ENCODE measurements around the gene FBN2.

FBN2 gene

GRCh38 chr5:128378632-128379031 is 159.4 kb downstream of the FBN2 start:
- CTCF ChIA-PET, result no interaction called here
- Histone ChIP-seq H3K36me3 (ENCODE audit: control insufficient read depth in 4 of 4, insufficient read depth in 4 of 4, low read length in 3 of 4) (no peaks in the 10 kb centered on the region), H3K27ac (ENCODE audit: insufficient read depth in 1 of 2, low read depth in 1 of 2, low read length in 2 of 2, poor library complexity in 1 of 2, severe bottlenecking in 2 of 2) (no peak overlapping the region), H3K27me3 (replicated peaks in 2 of 5; ENCODE audit: control insufficient read depth in 4 of 5, insufficient read depth in 5 of 5, low read length in 4 of 5) (no peaks in the 10 kb centered on the region), H3K9me3 (ENCODE audit: control extremely low read depth in 1 of 5, control insufficient read depth in 4 of 5, insufficient read depth in 2 of 5, low read depth in 1 of 5, low read length in 4 of 5) (no peaks in the 10 kb centered on the region), H3K4me3 (ENCODE audit: control insufficient read depth in 1 of 7, extremely low read depth in 1 of 7, insufficient read depth in 4 of 7, low read depth in 2 of 7, low read length in 6 of 7) (no peak overlapping the region), H3K4me1 (ENCODE audit: control extremely low read depth in 1 of 4, control insufficient read depth in 4 of 4, insufficient read depth in 4 of 4, low read length in 3 of 4) (no peaks in the 10 kb centered on the region)
- POLR2A ChIA-PET, result no interaction called here
- WGBS (ENCODE audit: insufficient coverage), result no CpG with 5 or more reads among the region's 1 CpG
- no peak for DNase-seq

DNA sequence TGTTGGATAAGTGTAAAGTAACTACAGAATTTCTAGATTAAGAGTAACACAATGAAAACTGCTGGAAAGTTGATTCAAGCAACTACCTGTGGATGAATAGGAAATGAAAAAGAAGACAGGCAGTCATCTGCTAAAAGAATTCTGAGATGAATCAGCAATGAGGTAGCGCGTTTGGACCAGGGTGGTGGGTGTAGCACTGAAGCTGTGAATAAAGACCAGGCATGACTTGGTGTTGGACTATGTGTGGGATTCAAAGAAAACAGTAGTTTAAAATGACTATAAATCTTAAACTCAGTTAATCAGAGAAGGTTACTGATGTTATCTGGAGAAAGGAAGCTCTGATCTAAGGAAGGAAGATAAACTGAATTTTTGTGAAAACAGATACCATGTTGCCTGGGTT is 159.8 kb downstream of the FBN2 start:
- Histone ChIP-seq H3K27me3 (replicated peaks in 2 of 5; ENCODE audit: control insufficient read depth in 4 of 5, insufficient read depth in 5 of 5, low read length in 4 of 5) (no peaks in the 10 kb centered on the region), H3K36me3 (ENCODE audit: control insufficient read depth in 4 of 4, insufficient read depth in 4 of 4, low read length in 3 of 4) (no peaks in the 10 kb centered on the region), H3K27ac (ENCODE audit: insufficient read depth in 1 of 2, low read depth in 1 of 2, low read length in 2 of 2, poor library complexity in 1 of 2, severe bottlenecking in 2 of 2) (no peak overlapping the region), H3K9me3 (ENCODE audit: control extremely low read depth in 1 of 5, control insufficient read depth in 4 of 5, insufficient read depth in 2 of 5, low read depth in 1 of 5, low read length in 4 of 5) (no peaks in the 10 kb centered on the region), H3K4me1 (ENCODE audit: control extremely low read depth in 1 of 4, control insufficient read depth in 4 of 4, insufficient read depth in 4 of 4, low read length in 3 of 4) (no peaks in the 10 kb centered on the region), H3K4me3 (ENCODE audit: control insufficient read depth in 1 of 7, extremely low read depth in 1 of 7, insufficient read depth in 4 of 7, low read depth in 2 of 7, low read length in 6 of 7) (no peak overlapping the region)
- POLR2A ChIA-PET, result no interaction called here
- no peak for DNase-seq
- WGBS (ENCODE audit: insufficient coverage), result 100% methylated on average over 2 of the region's 2 CpGs
- CTCF ChIA-PET, result no interaction called here

DNA sequence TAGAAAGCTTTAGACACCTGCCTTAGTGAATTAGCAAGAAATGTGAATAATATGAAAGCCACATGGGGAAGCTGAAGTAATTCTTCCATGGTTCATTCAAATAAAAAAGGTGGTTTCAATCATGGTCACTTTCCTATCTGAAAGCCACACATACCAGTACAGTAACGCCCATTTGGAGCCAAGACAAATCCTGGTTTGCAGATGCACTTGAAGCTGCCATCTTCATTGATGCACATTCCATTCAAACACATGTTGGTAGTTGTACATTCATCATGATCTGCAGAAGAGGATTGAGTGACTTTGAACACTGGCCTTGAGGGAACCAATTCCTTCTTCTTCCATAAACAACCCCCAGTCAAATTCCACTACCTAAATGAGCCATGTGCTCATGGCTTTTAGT is 161.5 kb downstream of the FBN2 start:
- Histone ChIP-seq H3K4me1 (ENCODE audit: control extremely low read depth in 1 of 4, control insufficient read depth in 4 of 4, insufficient read depth in 4 of 4, low read length in 3 of 4) (no peaks in the 10 kb centered on the region), H3K9me3 (ENCODE audit: control extremely low read depth in 1 of 5, control insufficient read depth in 4 of 5, insufficient read depth in 2 of 5, low read depth in 1 of 5, low read length in 4 of 5) (no peaks in the 10 kb centered on the region), H3K36me3 (ENCODE audit: control insufficient read depth in 4 of 4, insufficient read depth in 4 of 4, low read length in 3 of 4) (no peaks in the 10 kb centered on the region), H3K27ac (ENCODE audit: insufficient read depth in 1 of 2, low read depth in 1 of 2, low read length in 2 of 2, poor library complexity in 1 of 2, severe bottlenecking in 2 of 2) (no peak overlapping the region), H3K27me3 (replicated peaks in 2 of 5; ENCODE audit: control insufficient read depth in 4 of 5, insufficient read depth in 5 of 5, low read length in 4 of 5) (no peaks in the 10 kb centered on the region), H3K4me3 (ENCODE audit: control insufficient read depth in 1 of 7, extremely low read depth in 1 of 7, insufficient read depth in 4 of 7, low read depth in 2 of 7, low read length in 6 of 7) (no peak overlapping the region)
- WGBS (ENCODE audit: insufficient coverage), result 83% methylated on average over 1 of the region's 1 CpG
- ChIA-PET POLR2A (no interaction called here), CTCF (no interaction called here)
- DNase-seq, result no peak

- no CpG with 5 or more reads among the region's 3 CpGs for WGBS (ENCODE audit: insufficient coverage)
- ChIA-PET CTCF (no interaction called here), POLR2A (no interaction called here)
- H3K27me3 ChIP-seq (replicated peaks in 2 of 5; ENCODE audit: control insufficient read depth in 4 of 5, insufficient read depth in 5 of 5, low read length in 4 of 5), result no peaks in the 10 kb centered on the region
- no peaks in the 10 kb centered on the region for H3K9me3 ChIP-seq (ENCODE audit: control extremely low read depth in 1 of 5, control insufficient read depth in 4 of 5, insufficient read depth in 2 of 5, low read depth in 1 of 5, low read length in 4 of 5)
- DNase-seq, result no peak
- no peak overlapping the region for H3K27ac ChIP-seq (ENCODE audit: insufficient read depth in 1 of 2, low read depth in 1 of 2, low read length in 2 of 2, poor library complexity in 1 of 2, severe bottlenecking in 2 of 2)
- no peak overlapping the region for H3K4me3 ChIP-seq (ENCODE audit: control insufficient read depth in 1 of 7, extremely low read depth in 1 of 7, insufficient read depth in 4 of 7, low read depth in 2 of 7, low read length in 6 of 7)
- no peaks in the 10 kb centered on the region for H3K4me1 ChIP-seq (ENCODE audit: control extremely low read depth in 1 of 4, control insufficient read depth in 4 of 4, insufficient read depth in 4 of 4, low read length in 3 of 4)
- no peaks in the 10 kb centered on the region for H3K36me3 ChIP-seq (ENCODE audit: control insufficient read depth in 4 of 4, insufficient read depth in 4 of 4, low read length in 3 of 4)
Measured at GRCh38 chr5:128366147-128366546, 171.9 kb downstream of the FBN2 start.

DNA sequence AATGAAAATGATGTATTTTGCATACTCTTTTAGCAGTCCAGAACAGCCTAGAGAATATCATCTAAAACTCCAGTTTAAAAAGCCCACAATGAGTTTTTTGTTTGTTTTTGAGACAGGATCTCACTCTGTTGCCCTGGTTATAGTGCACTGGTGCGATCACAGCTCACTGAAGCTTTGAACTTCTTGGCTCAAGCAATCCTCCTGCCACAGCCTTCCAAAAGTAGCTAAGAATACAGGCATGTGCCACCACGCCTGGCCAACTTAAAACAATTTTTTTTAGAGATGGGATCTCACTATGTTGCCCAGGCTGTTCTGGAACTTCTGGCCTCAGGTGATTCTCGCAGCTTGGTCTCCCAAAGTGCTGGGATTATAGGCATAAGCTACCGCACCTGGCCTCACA is 175.7 kb downstream of the FBN2 start:
- ChIA-PET CTCF (no interaction called here), POLR2A (no interaction called here)
- H3K36me3 ChIP-seq (ENCODE audit: control insufficient read depth in 4 of 4, insufficient read depth in 4 of 4, low read length in 3 of 4), result no peaks in the 10 kb centered on the region
- DNase-seq, result no peak
- H3K4me1 ChIP-seq (ENCODE audit: control extremely low read depth in 1 of 4, control insufficient read depth in 4 of 4, insufficient read depth in 4 of 4, low read length in 3 of 4), result no peaks in the 10 kb centered on the region
- H3K9me3 ChIP-seq (ENCODE audit: control extremely low read depth in 1 of 5, control insufficient read depth in 4 of 5, insufficient read depth in 2 of 5, low read depth in 1 of 5, low read length in 4 of 5), result no peaks in the 10 kb centered on the region
- H3K27me3 ChIP-seq (replicated peaks in 2 of 5; ENCODE audit: control insufficient read depth in 4 of 5, insufficient read depth in 5 of 5, low read length in 4 of 5), result no peaks in the 10 kb centered on the region
- no peak overlapping the region for H3K4me3 ChIP-seq (ENCODE audit: control insufficient read depth in 1 of 7, extremely low read depth in 1 of 7, insufficient read depth in 4 of 7, low read depth in 2 of 7, low read length in 6 of 7)
- H3K27ac ChIP-seq (ENCODE audit: insufficient read depth in 1 of 2, low read depth in 1 of 2, low read length in 2 of 2, poor library complexity in 1 of 2, severe bottlenecking in 2 of 2), result no peak overlapping the region
- WGBS (ENCODE audit: insufficient coverage), result 55% methylated on average over 3 of the region's 4 CpGs

GRCh38 chr5:128358826-128359225 is 179.2 kb downstream of the FBN2 start:
- CTCF ChIA-PET, result no interaction called here
- Histone ChIP-seq H3K36me3 (ENCODE audit: control insufficient read depth in 4 of 4, insufficient read depth in 4 of 4, low read length in 3 of 4) (no peaks in the 10 kb centered on the region), H3K27ac (ENCODE audit: insufficient read depth in 1 of 2, low read depth in 1 of 2, low read length in 2 of 2, poor library complexity in 1 of 2, severe bottlenecking in 2 of 2) (no peak overlapping the region), H3K9me3 (ENCODE audit: control extremely low read depth in 1 of 5, control insufficient read depth in 4 of 5, insufficient read depth in 2 of 5, low read depth in 1 of 5, low read length in 4 of 5) (no peaks in the 10 kb centered on the region), H3K27me3 (replicated peaks in 2 of 5; ENCODE audit: control insufficient read depth in 4 of 5, insufficient read depth in 5 of 5, low read length in 4 of 5) (no peaks in the 10 kb centered on the region), H3K4me1 (ENCODE audit: control extremely low read depth in 1 of 4, control insufficient read depth in 4 of 4, insufficient read depth in 4 of 4, low read length in 3 of 4) (no peaks in the 10 kb centered on the region), H3K4me3 (ENCODE audit: control insufficient read depth in 1 of 7, extremely low read depth in 1 of 7, insufficient read depth in 4 of 7, low read depth in 2 of 7, low read length in 6 of 7) (no peak overlapping the region)
- no peak for DNase-seq
- POLR2A ChIA-PET, result no interaction called here
- no CpG with 5 or more reads among the region's 1 CpG for WGBS (ENCODE audit: insufficient coverage)

GRCh38 chr5:128357226-128357625 is 180.8 kb downstream of the FBN2 start:
- Histone ChIP-seq H3K27me3 (replicated peaks in 2 of 5; ENCODE audit: control insufficient read depth in 4 of 5, insufficient read depth in 5 of 5, low read length in 4 of 5) (no peaks in the 10 kb centered on the region), H3K9me3 (ENCODE audit: control extremely low read depth in 1 of 5, control insufficient read depth in 4 of 5, insufficient read depth in 2 of 5, low read depth in 1 of 5, low read length in 4 of 5) (no peaks in the 10 kb centered on the region), H3K36me3 (ENCODE audit: control insufficient read depth in 4 of 4, insufficient read depth in 4 of 4, low read length in 3 of 4) (no peaks in the 10 kb centered on the region), H3K4me1 (ENCODE audit: control extremely low read depth in 1 of 4, control insufficient read depth in 4 of 4, insufficient read depth in 4 of 4, low read length in 3 of 4) (no peaks in the 10 kb centered on the region), H3K27ac (ENCODE audit: insufficient read depth in 1 of 2, low read depth in 1 of 2, low read length in 2 of 2, poor library complexity in 1 of 2, severe bottlenecking in 2 of 2) (no peak overlapping the region), H3K4me3 (ENCODE audit: control insufficient read depth in 1 of 7, extremely low read depth in 1 of 7, insufficient read depth in 4 of 7, low read depth in 2 of 7, low read length in 6 of 7) (no peak overlapping the region)
- no CpG with 5 or more reads among the region's 3 CpGs for WGBS (ENCODE audit: insufficient coverage)
- POLR2A ChIA-PET, result no interaction called here
- DNase-seq, result no peak
- CTCF ChIA-PET, result no interaction called here

DNA sequence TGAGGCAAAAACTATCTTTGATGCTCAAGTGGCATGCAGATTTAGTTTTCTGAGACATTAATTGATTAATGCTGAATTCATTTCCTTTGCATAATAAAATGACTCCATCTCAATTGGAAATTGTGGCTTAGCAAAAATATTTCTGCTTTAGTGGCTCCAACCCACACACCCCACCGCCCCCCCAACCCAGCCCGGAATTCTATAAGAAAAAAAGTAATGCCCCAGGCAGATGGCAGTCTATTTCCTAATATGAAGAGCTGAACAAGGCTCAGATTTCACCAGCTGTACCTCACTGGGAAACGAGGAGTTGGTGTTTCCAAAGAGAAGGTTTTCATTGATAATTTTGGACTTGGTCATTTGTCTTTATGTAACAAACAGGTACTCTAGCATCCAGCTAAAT is 182.1 kb downstream of the FBN2 start:
- ChIA-PET POLR2A (no interaction called here), CTCF (interaction anchor here (1.2 kb wide), 1 partner anchor 9 kb away, joined by 3 read pairs; no protein-coding TSS in a partner anchor)
- DNase-seq, result no peak
- no peaks in the 10 kb centered on the region for H3K36me3 ChIP-seq (ENCODE audit: control insufficient read depth in 4 of 4, insufficient read depth in 4 of 4, low read length in 3 of 4)
- no peak overlapping the region for H3K27ac ChIP-seq (ENCODE audit: insufficient read depth in 1 of 2, low read depth in 1 of 2, low read length in 2 of 2, poor library complexity in 1 of 2, severe bottlenecking in 2 of 2)
- no peaks in the 10 kb centered on the region for H3K9me3 ChIP-seq (ENCODE audit: control extremely low read depth in 1 of 5, control insufficient read depth in 4 of 5, insufficient read depth in 2 of 5, low read depth in 1 of 5, low read length in 4 of 5)
- H3K4me1 ChIP-seq (ENCODE audit: control extremely low read depth in 1 of 4, control insufficient read depth in 4 of 4, insufficient read depth in 4 of 4, low read length in 3 of 4), result no peaks in the 10 kb centered on the region
- 93% methylated on average over 2 of the region's 3 CpGs for WGBS (ENCODE audit: insufficient coverage)
- no peaks in the 10 kb centered on the region for H3K27me3 ChIP-seq (replicated peaks in 2 of 5; ENCODE audit: control insufficient read depth in 4 of 5, insufficient read depth in 5 of 5, low read length in 4 of 5)
- no peak overlapping the region for H3K4me3 ChIP-seq (ENCODE audit: control insufficient read depth in 1 of 7, extremely low read depth in 1 of 7, insufficient read depth in 4 of 7, low read depth in 2 of 7, low read length in 6 of 7)
